ENCODE results near the gene ZNF200.

Gene ZNF200

DNA sequence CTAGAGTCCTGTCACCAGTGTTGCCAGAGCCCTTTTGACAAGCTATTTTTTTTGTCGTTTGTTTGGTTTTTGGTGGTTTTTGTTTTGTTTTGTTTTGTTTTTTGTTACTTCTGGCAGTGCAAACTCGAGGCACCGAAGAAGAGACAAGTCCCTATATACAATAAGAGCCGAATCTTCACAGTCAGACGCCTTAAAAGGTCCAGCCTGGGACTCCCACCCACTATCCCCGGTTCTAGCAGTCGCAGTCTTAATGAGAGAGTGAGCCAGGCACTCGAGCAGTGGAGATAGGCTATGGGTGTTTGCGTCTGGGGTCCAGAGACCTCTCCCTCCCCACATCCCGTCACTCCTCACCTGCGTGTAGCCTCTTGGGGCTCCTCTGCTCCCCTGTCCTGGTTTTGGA lies 45.1 kb downstream of the ZNF200 start:
- TF ChIP-seq, protein P1, sequence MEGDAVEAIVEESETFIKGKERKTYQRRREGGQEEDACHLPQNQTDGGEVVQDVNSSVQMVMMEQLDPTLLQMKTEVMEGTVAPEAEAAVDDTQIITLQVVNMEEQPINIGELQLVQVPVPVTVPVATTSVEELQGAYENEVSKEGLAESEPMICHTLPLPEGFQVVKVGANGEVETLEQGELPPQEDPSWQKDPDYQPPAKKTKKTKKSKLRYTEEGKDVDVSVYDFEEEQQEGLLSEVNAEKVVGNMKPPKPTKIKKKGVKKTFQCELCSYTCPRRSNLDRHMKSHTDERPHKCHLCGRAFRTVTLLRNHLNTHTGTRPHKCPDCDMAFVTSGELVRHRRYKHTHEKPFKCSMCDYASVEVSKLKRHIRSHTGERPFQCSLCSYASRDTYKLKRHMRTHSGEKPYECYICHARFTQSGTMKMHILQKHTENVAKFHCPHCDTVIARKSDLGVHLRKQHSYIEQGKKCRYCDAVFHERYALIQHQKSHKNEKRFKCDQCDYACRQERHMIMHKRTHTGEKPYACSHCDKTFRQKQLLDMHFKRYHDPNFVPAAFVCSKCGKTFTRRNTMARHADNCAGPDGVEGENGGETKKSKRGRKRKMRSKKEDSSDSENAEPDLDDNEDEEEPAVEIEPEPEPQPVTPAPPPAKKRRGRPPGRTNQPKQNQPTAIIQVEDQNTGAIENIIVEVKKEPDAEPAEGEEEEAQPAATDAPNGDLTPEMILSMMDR (IDR thresholded peaks at IDR 0.05; ENCODE audit: low read length, missing control alignments), result no peak
- H3K4me3 ChIP-seq (replicated peaks; ENCODE audit: low read depth, low read length), result no peak overlapping the region
- DNase-seq (ENCODE audit: low read depth), result no peak

DNA sequence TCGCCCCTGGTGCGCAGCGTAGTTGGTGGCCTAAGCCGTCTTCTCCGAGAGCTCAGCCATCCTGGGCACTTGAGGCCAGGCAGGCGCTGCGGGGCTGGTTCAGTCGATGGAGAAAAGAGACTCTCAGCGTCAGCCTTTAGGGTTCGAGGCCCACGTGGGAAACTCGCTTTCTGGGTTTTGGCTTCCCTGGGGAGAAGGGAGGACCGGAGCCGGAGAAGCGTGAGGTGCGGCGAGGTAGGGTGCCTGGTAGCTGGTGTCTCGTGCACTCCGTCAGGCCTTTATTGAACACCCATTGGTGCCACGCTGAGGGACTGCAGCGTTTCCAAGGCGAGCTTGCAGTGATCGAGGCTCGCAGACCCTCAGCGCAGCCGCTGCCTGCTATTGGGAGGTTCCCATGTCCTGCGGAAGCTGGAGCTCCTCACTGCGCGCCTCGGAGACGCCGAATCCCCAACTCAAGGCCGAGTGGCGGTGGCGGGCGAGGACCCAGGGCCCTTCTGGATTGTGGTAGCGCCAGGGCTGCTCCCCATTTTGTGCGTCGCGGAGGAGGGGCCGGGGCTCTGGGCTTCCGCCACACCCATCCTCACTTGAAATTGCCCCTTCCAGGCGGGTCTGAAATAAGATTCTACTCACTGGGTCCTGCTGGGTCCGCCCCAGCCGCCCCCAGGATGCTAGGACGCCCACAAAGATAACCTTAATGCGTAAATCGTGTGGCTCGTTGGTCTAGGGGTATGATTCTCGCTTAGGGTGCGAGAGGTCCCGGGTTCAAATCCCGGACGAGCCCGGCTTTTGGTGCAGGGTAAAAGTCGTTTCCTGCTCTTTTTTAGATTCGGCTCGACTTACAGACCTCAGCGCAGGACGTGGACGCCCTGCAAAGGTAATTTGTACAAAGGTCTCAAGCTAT lies 45.8 kb downstream of the ZNF200 start:
- peak overlapping the region; percentile 61 for H3K4me3 ChIP-seq (replicated peaks; ENCODE audit: low read depth, low read length)
- TF ChIP-seq, protein P1 (IDR thresholded peaks at IDR 0.05; ENCODE audit: low read length, missing control alignments), result no peak

DNA sequence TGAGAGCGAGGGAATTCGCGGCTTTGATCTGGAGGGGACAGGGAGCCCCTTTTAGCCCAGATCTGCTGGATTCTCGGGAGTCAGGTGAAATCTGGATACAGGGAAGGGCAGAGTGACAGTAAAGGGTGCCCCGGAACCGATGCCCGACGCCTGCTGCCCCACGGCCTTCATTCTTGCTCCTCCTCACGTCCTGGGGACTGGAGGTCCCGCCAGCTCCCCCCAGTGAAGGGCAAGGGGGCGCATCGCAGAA lies 46.4 kb downstream of the ZNF200 start:
- TF ChIP-seq, protein P1 (IDR thresholded peaks at IDR 0.05; ENCODE audit: low read length, missing control alignments), result no peak
- peak overlapping the region; percentile 61 for H3K4me3 ChIP-seq (replicated peaks; ENCODE audit: low read depth, low read length)
- DNase-seq (ENCODE audit: low read depth), result no peak

More for the DNA sequence above, 45.8 kb downstream of the ZNF200 start:
- DNase-seq (ENCODE audit: low read depth), result peak; percentile 50

DNA sequence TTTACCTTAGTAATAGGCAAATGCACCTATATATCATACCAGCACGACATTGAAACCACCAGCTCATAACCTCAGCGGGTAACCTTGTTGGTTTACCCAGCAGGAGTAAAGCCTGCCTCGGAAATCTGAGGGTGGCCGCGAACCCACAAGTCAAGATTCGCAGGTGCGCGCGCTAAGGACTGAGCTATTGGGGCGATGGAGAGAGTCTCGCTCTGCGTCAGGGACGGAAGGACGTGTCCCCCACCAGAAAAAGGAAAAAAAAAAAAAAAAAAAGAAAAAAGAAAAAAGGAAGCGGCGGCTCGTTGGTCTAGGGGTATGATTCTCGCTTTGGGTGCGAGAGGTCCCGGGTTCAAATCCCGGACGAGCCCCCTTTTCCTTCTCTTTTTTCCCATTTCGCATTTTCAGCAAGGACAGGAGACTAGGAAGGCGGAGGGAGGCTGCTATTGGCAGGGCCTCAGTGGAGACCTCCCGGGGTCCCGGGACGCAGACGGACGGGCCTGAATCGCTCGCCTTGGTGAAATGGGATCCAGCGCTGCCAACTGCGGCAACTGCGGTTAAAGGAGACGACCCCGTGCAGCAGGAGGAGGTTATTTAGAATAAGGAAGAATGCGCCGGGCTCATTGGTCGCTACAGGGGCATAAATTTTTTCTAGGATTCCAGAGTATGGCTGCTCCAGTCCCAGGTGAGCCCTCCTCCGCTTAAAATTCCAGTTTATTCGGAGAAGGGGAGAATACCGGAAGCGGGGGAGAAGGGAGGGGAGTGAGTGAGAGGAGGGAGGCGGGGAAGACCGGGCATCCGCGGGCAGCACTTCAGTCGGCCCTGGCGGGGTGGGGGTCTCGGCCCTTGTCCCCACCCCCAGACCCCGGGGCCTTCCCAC lies 46.9 kb downstream of the ZNF200 start, which contains the start of gene OR1F1:
Gene OR1F1, plus strand, starts transcription at position 407 of the 877 bp plus-strand sequence.
- TF ChIP-seq, protein P1 (IDR thresholded peaks at IDR 0.05; ENCODE audit: low read length, missing control alignments), result no peak
- H3K4me3 ChIP-seq (replicated peaks; ENCODE audit: low read depth, low read length), result peak within 1 kb of the TSS; percentile 61
- DNase-seq (ENCODE audit: low read depth), result peak; percentile 39

DNA sequence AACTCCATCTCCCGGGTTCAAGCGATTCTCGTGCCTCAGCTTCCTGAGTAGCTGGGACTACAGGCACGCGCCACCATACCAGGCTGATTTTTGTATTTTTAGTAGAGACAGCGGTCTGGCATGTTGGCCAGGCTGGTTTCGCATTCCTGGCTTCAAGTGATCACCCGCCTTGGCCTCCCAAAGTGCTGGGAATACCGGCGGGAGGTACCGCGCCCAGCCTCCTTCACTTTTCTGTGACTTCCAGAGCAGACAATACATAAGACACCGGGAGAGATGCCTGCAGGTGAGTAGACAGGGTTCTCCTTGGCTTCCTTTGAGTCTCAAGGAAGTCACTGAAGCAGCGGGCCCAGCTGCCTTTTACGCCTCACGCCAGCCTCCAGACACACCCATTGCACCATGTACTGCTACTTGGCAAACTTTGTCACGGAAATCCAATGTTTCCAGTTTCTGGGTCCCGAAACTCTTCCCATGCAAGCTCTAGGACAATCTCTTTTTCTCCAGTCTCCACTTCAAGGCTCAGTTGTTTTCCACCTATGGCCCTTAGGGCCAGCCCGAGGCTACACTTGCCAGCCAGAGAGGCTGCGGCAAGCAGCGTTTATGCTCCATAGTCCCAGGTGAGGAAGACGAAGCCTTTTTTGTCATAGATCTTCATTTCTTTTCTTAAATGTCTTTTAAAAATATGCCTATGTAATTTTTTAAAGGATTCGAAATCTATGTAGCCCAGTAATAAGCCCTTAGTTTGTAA lies 47.8 kb downstream of the ZNF200 start:
- DNase-seq (ENCODE audit: low read depth), result no peak
- no peak overlapping the region for H3K4me3 ChIP-seq (replicated peaks; ENCODE audit: low read depth, low read length)
- TF ChIP-seq, protein P1 (IDR thresholded peaks at IDR 0.05; ENCODE audit: low read length, missing control alignments), result no peak

DNA sequence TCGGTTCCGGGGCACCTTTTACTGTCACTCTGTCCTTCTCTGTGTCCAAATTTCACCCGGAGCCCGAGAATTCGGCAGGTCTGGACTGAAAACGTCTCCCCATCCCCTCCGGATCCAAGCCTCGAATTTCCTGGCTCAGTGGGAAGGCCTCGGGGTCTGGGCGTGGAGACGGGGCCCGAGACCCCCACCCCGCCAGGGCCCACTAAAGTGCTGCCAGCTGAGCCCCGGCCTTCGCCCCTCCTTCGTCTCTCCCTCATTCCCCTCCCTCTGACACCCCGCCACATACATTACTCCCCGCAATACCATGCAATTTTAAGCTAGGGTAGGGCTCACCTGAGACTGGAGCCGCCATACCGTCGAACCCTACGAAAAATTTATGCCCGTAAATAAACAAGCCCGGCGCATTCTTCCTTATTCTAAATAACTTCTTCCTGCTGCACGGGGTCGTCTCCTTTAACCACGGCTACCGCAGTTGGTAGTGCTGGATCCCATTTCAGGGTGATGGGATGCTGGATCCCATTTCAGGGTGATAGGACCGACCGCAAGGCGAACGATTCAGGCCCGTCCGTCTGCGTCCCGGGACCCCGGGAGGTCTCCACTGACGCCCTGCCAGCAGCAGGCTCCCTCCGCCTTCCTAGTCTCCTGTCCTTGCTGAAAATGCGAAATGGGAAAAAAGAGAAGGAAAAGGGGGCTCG lies 51.4 kb downstream of the ZNF200 start:
- TF ChIP-seq, protein P1 (IDR thresholded peaks at IDR 0.05; ENCODE audit: low read length, missing control alignments), result no peak
- no peak for DNase-seq (ENCODE audit: low read depth)
- peak overlapping the region; percentile 45 for H3K4me3 ChIP-seq (replicated peaks; ENCODE audit: low read depth, low read length)

Data from fibroblast of pulmonary artery (primary cell).